Chondrocyte (in vitro differentiated cells): ENCODE measurements around the gene ANKIB1. TPM values are rescaled to one million over a fixed set of nuclear protein-coding genes. Genes with fewer than 3 reads are reported as not detected.

Experiments
- DNase-seq: peaks from one replicate; pipeline ENCODE4 v3.0.0; 2021; ENCODE audit warnings: mixed read lengths, low spot score
- H3K27ac Mint-ChIP-seq: one replicate; pipeline ENCODE4 v1.8.0; 2021; ENCODE audit warnings: mild to moderate bottlenecking, moderate library complexity, mixed read lengths; ENCODE audit not compliant: unreplicated experiment
- H3K27me3 Mint-ChIP-seq: 2 replicates; pipeline ENCODE4 v1.8.0; 2021; ENCODE audit warnings: low read depth, mixed read lengths
- H3K36me3 Mint-ChIP-seq: 2 replicates; pipeline ENCODE4 v1.8.0; 2021; ENCODE audit warnings: low read depth, mixed read lengths
- H3K4me1 Mint-ChIP-seq: 2 replicates; pipeline ENCODE4 v1.8.0; 2021; ENCODE audit warnings: low read depth, mild to moderate bottlenecking, mixed read lengths
- H3K4me3 Mint-ChIP-seq: one replicate; pipeline ENCODE4 v1.8.0; 2021; ENCODE audit warnings: mild to moderate bottlenecking, moderate library complexity, mixed read lengths; ENCODE audit not compliant: unreplicated experiment
- H3K9me3 Mint-ChIP-seq: 2 replicates; pipeline ENCODE4 v1.8.0; 2021; ENCODE audit warnings: low read depth, mixed read lengths
- CTCF ChIP-seq: fragments of 200-600 bp; sonication (generic); IDR thresholded peaks from 2 replicates; pipeline ENCODE4 v1.5.0; 2021; ENCODE audit warnings: antibody characterized with exemption, mild to moderate bottlenecking, moderate library complexity
- long read RNA-seq: library from polyadenylated mRNA; stranded (forward); transcript quantifications from one replicate; pipeline ENCODE4 v2.0.0, GENCODE V29; 2021
- total RNA-seq: library from RNA; stranded (reverse); gene quantifications from 3 replicates; pipeline ENCODE4 v1.2.1, GENCODE V29; 2021

ANKIB1 gene, protein sequence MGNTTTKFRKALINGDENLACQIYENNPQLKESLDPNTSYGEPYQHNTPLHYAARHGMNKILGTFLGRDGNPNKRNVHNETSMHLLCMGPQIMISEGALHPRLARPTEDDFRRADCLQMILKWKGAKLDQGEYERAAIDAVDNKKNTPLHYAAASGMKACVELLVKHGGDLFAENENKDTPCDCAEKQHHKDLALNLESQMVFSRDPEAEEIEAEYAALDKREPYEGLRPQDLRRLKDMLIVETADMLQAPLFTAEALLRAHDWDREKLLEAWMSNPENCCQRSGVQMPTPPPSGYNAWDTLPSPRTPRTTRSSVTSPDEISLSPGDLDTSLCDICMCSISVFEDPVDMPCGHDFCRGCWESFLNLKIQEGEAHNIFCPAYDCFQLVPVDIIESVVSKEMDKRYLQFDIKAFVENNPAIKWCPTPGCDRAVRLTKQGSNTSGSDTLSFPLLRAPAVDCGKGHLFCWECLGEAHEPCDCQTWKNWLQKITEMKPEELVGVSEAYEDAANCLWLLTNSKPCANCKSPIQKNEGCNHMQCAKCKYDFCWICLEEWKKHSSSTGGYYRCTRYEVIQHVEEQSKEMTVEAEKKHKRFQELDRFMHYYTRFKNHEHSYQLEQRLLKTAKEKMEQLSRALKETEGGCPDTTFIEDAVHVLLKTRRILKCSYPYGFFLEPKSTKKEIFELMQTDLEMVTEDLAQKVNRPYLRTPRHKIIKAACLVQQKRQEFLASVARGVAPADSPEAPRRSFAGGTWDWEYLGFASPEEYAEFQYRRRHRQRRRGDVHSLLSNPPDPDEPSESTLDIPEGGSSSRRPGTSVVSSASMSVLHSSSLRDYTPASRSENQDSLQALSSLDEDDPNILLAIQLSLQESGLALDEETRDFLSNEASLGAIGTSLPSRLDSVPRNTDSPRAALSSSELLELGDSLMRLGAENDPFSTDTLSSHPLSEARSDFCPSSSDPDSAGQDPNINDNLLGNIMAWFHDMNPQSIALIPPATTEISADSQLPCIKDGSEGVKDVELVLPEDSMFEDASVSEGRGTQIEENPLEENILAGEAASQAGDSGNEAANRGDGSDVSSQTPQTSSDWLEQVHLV
- 65.6 to 77.7 TPM (median 76.3 TPM) in 3 replicates for total RNA-seq
- long read RNA-seq, full-length matches to known transcripts = 3 of 18 reads
- long read RNA-seq, partial matches to known transcripts = 12 of 18 reads
- long read RNA-seq, other reads (novel, unspliced or antisense) = 3 of 18 reads

- Mint-ChIP-seq H3K27me3 (no peaks in the 10 kb centered on the region), H3K9me3 (no peaks in the 10 kb centered on the region), H3K4me3 (peak within 1 kb of the TSS; percentile 99), H3K36me3 (peaks cover 2% of the 10 kb centered on the region), H3K27ac (peak within 1 kb of the TSS; percentile 100), H3K4me1 (peaks cover 38% of the 10 kb centered on the region)
- DNase-seq = peak; percentile 96
- TF ChIP-seq CTCF = peak; percentile 57
These were observed at the start of gene ANKIB1, which contains the start of gene KRIT1 for GRCh38 chr7:92245487-92246359. TSS of gene ANKIB1 (plus strand) at chr7:92245974. CDS start at chr7:92294979, 49,005 bp downstream. TSS of gene KRIT1 (minus strand) at chr7:92245914. CDS start at chr7:92242135, 3,779 bp downstream.

DNA sequence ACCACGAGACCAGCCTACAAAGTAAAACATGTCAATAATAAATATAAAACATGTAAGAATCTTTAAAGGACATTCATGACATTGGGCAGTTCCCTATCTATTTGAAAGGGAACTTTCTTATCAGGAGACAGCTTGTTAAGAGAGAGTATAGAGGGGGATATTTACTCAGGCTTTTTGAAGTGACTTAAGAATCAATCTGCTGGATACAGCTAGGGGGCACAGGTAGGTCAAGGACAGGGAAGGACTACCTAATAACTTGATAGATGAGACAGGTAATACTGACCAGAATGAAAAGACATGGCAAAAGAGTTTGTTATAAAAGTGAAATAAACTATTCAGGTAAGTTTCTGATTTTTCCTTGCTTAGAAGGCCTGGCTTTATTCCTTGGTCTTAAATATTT lies 45.0 kb upstream of the ANKIB1 start:
- no peak for TF ChIP-seq CTCF
- no peaks in the 10 kb centered on the region for H3K4me1 Mint-ChIP-seq
- H3K4me3 Mint-ChIP-seq = no peak overlapping the region
- no peak for DNase-seq
- peaks cover 5% of the 10 kb centered on the region for H3K9me3 Mint-ChIP-seq
- peaks cover 31% of the 10 kb centered on the region for H3K36me3 Mint-ChIP-seq
- H3K27ac Mint-ChIP-seq = no peak overlapping the region
- H3K27me3 Mint-ChIP-seq = no peaks in the 10 kb centered on the region

DNA sequence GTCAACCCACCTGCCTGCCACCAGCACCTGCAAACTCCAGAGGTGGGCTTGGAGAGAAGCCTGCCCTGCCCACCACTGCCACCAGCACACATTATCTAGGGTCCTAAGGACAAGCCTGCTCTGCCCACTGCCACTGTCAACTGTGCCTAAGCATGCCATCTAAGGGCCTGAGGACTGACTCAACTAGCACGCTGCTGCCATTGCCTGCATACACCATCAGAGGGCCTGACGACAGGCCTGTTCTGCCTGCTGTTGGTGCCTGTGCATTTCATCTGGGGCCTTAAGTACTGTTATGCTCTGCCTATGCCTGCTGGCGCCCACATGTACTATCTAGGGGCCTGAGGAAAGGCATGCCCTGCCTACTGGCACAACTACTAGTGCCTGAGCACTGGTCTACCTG lies 39.8 kb upstream of the ANKIB1 start:
- H3K4me1 Mint-ChIP-seq = no peaks in the 10 kb centered on the region
- peaks cover 39% of the 10 kb centered on the region for H3K36me3 Mint-ChIP-seq
- peaks cover 11% of the 10 kb centered on the region for H3K9me3 Mint-ChIP-seq
- TF ChIP-seq CTCF = no peak
- H3K4me3 Mint-ChIP-seq = no peak overlapping the region
- no peaks in the 10 kb centered on the region for H3K27me3 Mint-ChIP-seq
- no peak overlapping the region for H3K27ac Mint-ChIP-seq
- DNase-seq = no peak

DNA sequence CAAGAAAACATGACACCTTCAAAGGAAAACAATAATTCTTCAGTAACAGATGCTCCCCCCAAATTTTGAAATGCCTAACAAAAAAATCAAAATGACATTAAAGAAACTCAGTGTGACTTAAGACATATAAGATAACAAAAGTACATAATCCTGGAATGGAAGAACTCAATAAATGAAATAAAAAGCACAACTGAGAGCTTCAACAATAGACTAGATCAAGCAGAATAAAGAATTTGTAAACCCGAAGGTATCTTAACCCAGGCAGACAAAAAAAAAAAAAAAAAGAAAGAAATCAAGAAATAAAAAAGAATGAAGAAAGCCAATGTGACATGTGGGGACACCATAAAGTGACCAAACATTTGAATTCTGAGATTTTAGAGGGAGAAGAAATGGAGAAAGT lies 39.1 kb upstream of the ANKIB1 start:
- H3K27me3 Mint-ChIP-seq = no peaks in the 10 kb centered on the region
- no peak for TF ChIP-seq CTCF
- peaks cover 40% of the 10 kb centered on the region for H3K36me3 Mint-ChIP-seq
- peaks cover 11% of the 10 kb centered on the region for H3K9me3 Mint-ChIP-seq
- H3K4me3 Mint-ChIP-seq = no peak overlapping the region
- no peaks in the 10 kb centered on the region for H3K4me1 Mint-ChIP-seq
- no peak overlapping the region for H3K27ac Mint-ChIP-seq
- no peak for DNase-seq
